Activated CD8-positive, alpha-beta memory T cell treated with anti-CD3 and anti-CD28 coated beads, Interleukin-2, amount 50 U/mL, for 1 hour (primary cell): ENCODE measurements around the gene TM4SF18.

ENCODE experiments used
- DNase-seq: peaks from one replicate; pipeline ENCODE4 v3.0.0-alpha.2; 2020; ENCODE audit errors: extremely low read depth

TM4SF18 gene

DNA sequence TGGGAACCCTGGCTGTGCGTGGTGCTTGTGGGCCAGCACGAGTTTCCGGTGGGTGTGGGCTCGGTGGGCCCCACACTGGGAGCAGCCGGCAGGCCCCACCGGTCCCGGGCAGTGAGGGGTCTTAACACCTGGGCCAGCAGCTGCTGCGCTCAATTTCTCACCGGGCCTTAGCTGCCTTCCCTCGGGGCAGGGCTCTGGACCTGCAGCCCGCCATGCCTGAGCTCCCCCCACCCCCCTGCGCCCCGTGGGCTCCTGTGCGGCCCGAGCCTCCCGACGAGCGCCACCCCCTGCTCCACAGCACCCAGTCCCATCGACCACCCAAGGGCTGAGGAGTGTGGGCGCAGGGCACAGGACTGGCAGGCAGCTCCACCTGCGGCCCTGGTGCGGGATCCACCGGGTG lies 49.4 kb downstream of the TM4SF18 start:
- DNase-seq, result no peak

DNA sequence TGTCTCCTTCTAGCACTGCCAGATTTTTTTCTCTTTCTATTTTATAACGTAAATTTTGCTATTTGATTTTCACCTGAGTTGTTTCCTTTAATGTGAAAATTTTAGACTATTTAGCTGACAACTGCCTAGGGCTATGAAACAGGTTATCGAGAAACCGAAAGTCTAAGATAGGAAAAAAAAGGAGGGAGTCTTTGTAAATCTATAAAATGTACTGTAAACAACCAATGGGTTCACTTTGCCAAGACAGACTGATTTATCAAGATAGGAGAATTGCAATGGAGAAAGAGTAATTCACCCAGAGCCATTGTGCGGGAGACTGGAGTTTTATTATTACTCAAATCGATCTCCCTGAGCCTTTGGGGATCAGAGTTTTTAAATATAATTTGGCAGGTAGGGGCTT lies 50.0 kb downstream of the TM4SF18 start:
- DNase-seq, result no peak

DNA sequence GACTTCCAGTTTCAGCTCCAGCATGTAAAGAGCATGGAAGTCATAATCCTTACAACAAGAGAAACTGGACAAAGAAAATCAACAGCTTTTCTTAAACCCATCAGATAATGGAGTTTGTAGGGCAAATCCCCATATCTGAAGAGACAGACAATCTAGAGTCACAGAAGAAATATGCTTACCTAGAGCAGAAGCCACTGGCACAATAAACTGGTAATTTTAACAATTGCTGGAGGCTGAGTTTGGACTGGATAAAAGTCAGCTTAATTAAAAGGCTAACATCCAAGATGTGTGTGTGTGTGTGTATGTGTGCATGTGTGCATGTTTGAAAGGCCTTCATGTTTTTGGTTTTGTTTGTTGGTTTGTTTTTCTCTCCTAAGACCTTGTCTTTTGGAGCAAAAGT lies 50.6 kb downstream of the TM4SF18 start:
- no peak for DNase-seq

DNA sequence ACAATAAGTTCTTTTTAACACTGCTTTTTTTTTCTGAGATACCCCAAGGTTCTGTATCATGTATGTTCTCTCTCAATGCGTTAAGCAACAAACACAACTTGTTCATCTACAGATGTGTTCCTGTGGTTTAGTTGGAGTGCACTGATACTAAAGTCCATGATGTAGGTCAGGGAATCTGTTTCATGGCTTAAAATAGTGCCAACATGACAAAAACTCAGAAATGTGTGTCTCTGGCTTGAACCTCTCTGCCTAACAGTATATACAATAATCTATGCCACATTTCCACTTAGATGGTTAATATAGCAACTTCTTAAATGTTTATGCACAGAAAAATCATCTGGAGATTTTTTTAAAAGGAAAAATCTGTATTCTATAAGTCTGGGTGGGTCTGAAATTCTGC lies 51.1 kb downstream of the TM4SF18 start:
- DNase-seq, result no peak

DNA sequence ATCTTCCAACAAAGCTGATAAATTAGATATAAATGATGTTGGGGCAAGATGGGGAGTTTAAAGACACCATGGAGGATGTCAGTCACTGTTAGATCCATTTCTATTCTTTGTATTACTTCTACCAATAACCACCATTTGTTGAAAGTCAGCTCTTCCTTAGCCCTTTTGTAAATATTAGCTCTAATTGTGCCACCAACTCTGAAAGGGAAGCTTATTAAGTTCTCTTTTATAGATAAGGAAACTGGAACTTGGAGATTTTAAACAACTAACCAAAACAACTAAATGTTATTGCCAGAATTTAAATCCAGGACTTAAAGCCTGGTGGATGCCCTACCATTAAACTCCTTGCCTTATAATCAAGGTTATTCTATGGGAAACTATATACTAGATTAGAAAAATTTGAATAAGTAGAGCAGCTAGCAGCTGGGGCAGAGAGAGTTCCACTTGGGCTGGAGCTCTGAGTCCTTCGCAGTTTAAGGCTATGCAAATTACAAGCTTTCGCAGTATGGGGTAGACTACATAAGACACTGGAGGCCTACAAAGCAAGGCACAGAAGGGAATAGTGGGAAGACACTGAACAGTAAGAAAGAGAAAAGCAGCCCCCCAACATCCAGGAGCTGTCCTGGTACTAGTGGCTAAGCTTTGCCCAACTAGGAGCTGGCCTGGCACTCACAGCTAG lies 52.6 kb downstream of the TM4SF18 start:
- no peak for DNase-seq

DNA sequence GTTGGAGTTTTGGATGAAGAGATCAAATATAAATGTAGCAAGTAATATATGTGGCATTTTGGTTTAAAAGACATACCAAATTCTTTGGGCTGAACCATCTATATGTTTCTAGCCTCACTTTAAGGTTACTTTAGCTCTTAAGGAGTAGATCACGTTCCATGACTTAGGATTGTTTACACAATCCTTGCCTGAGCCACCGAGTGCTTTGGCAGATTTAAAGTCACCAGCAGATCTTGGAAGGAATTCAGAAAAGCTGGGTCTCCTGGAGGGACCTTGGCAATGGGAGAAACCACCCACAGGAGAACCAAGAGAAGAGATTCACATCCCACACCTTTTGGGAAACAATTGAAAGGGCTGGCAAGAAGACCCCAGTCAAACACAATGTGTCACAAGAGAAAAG lies 54.5 kb downstream of the TM4SF18 start:
- DNase-seq, result no peak

DNA sequence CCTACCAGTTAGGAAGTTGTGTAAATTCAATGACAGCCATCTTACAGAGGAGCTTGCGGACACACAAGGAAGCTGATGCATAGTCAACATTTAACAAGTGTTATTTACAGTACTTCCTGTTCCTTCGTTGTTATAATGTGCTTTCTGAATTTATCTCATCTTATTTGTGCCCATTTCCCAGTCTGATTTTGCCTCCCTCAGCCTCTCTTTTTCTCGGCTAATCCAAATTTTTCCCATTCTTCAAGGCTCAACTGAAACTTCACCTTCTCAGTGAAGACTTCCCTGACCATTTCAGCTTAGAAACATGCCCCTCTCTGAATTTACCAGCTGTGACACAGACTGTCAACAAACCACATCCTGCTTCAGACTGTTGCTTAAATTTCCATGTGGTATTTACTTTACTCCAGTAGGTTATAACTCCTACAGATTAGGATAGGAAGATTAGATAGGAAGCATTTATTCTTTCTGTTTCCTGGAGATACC lies 56.1 kb downstream of the TM4SF18 start:
- DNase-seq, result no peak

DNA sequence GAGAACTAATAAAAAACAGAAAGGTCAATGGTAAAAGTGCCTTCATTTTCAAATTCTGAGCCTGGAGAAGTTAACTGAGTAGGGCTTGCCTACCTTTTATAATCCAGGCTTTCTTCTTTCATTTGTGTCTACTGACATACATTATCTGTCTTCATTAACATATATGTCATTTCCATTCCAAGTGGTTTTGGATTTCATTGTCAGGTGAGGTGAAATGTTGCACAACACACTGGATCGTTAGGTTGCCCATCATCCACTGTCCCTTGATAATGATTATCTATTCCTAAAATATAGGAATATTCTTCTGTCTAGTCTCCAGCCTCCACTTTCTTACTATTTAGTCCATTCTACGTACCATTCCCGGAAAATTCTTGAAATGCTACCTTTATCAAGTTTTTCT lies 56.8 kb downstream of the TM4SF18 start:
- DNase-seq, result no peak

DNA sequence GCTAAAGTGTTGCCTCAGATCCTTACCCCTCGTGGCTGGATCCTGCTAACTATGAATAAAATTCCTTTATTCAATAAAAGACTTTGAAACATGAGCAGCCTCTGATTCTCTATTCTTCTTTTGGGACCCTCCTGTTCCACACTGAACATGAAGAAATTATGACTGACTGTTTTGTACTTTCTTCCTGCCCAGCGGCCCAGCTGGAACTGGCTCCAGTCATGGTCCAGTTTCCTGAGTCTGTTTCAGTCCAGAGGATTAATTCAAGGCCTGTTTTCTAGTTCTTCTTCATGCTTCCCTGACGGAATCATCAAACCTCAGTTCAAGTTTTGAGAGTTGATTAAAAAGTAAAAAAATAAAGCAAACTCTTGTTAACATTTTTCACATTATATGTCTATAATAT lies 59.2 kb downstream of the TM4SF18 start:
- no peak for DNase-seq

DNA sequence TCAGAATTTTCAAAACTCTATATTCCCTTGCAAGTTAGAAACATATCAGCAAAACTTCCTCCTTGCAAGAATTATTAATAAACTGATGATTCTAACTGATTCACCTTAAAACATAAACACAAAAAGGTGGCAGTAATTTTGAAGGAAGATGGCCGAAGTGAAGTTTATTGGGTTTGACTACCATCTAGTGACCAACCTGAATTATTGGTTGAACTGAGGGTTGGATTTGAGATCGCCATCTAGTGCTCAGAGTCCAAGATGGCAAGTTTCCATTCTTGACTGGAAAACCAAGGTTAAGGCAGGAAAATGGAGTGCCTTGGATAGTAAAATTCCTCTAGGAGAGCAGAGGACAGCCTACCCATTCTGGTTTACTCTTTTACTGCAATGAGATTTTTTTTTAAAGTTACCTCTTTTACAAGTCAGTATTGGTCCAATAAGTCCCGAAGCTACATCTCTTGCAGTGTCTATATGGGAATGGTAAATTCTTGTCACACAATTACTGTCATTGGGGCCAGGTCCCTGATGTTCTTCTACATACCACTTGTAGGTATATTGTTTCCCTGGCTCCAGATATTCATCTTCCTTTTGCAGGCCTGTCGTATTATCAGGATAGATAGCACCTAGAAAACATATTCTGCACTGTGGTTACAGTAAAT lies 60.2 kb downstream of the TM4SF18 start:
- no peak for DNase-seq

DNA sequence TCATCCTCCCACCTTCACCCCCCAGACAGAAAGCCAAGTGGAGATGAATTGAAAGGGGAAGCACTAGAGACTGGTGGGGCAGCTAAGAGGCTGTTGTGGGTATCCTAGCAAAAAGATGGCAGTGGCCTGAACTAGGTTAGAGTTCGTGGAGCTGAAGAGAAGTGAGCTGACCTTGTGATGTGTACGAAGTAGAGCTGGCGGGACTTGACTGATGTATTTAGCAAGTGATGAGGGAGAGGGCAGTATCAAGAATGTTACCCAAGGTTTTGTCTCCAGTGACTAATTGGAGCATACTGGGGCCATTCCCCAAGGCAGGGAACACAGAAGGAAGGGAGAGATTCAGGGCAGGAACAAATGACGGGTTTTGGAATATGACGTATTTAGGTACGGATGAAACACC lies 61.8 kb downstream of the TM4SF18 start:
- DNase-seq, result no peak

DNA sequence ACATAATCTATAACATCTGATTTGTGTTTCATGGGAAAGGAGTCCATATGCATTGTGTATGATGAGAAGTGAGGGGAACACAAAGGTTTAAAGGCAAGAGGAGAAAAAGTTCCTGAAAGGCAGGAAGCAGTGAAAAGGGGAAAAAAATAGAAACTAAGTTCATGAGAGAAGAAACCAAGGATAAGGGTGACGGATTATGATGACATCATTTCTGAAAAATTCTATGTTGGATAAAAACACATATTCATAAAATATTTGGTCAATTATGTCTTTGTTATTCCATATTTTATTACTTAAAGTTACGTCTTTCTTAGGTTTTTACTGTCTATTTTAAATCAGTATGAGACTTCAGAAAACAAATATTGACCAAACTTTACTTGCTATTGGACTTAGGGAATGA lies 63.3 kb downstream of the TM4SF18 start:
- no peak for DNase-seq

DNA sequence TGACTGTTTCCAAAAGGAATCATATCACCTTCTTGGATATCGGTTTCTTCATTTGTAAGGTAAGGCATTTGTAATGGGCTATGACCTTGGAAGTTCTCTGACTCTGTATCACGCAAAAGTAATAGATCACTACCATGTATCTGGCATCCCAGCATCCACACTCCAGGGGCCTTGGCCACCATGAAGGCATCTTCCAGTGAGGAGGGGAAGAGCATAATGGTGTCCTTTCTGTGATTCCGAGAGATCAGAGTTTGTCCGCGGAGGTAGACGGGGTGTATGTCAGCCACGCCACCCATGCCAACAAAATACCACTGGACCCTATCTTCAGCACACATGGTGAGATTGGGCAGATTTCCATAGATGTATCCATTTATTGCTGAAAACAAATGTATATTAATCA lies 63.7 kb downstream of the TM4SF18 start:
- no peak for DNase-seq
